Calu3 (cell line): ENCODE results near the gene WSCD2. TPM values are rescaled to one million over a fixed set of nuclear protein-coding genes. Genes with fewer than 3 reads are reported as not detected.

Experiments
- BruUV-seq: library from RNA; stranded (reverse); fragments of 400-500 nt; replicated peaks from 2 replicates; lab custom pipeline; 2021; lab: Mats Ljungman, UMichigan
- CTCF ChIA-PET: fragments of 300-600 bp; sonication (Branson Sonifier 250); formaldehyde crosslinking; loops from one replicate; lab custom pipeline; 2022; ENCODE audit warnings: antibody characterized with exemption; lab: Charles Lee
- DNase-seq: peaks from one replicate; pipeline ENCODE4 v3.0.0; 2022
- H3K27ac Mint-ChIP-seq: one replicate; pipeline ENCODE4 v1.8.0; 2022; ENCODE audit warnings: mixed read lengths; ENCODE audit not compliant: unreplicated experiment
- H3K27me3 Mint-ChIP-seq: one replicate; pipeline ENCODE4 v1.8.0; 2022; ENCODE audit warnings: mixed read lengths; ENCODE audit not compliant: unreplicated experiment
- H3K36me3 Mint-ChIP-seq: one replicate; pipeline ENCODE4 v1.8.0; 2022; ENCODE audit warnings: mild to moderate bottlenecking, moderate library complexity, mixed read lengths; ENCODE audit not compliant: insufficient read depth, unreplicated experiment
- H3K4me1 Mint-ChIP-seq: one replicate; pipeline ENCODE4 v1.8.0; 2022; ENCODE audit warnings: mild to moderate bottlenecking, low read depth, mixed read lengths; ENCODE audit not compliant: unreplicated experiment
- H3K4me3 Mint-ChIP-seq: one replicate; pipeline ENCODE4 v1.8.0; 2022; ENCODE audit warnings: mild to moderate bottlenecking, low read depth, moderate library complexity, mixed read lengths; ENCODE audit not compliant: unreplicated experiment
- H3K9me3 Mint-ChIP-seq: one replicate; pipeline ENCODE4 v1.8.0; 2022; ENCODE audit warnings: low read depth, mixed read lengths; ENCODE audit not compliant: unreplicated experiment
- intact Hi-C: fragments of 100-400 bp; cut with micrococcal nuclease; formaldehyde crosslinking; loops from one replicate; pipeline ENCODE4 v1.10.0; 2022; ENCODE audit not compliant: unreplicated experiment
- total RNA-seq: library from RNA; stranded (reverse); gene quantifications from 2 replicates; pipeline ENCODE4 v1.2.3, GENCODE V29; 2022
- TF ChIP-seq, protein P1 (sequence below): fragments of 200-600 bp; IDR thresholded peaks from one replicate; pipeline ENCODE4 v1.8.0; 2022; ENCODE audit warnings: antibody characterized with exemption; ENCODE audit not compliant: unreplicated experiment

WSCD2 gene
- total RNA-seq, 1 experiment from 2014 or later: not detected

DNA sequence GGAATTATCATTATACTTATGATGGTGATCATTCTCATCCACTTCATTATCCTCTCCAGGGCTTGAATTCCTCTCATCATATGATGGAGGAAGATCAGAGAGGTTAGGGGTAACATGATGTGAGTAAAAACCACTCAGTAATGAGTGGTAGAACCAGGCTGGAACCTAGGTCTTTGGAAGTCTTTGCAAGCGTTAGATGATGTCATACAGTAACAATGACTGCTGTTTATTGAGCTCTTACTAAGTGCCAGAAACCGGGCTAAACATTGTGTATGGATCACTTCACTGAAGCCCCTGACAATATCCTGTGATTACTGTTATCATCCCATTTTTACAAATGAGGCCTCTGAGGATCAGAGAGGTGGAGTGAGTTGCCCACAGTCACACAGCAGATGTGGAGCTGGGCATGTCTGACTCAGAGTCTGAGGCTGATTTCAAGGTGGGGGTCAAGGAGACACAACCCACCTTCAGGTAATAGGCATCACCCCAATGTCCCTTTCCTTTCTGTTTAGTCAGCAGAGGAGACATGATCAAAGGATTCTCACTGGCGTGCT is 19.5 kb downstream of the WSCD2 start:
- TF ChIP-seq, protein P1, sequence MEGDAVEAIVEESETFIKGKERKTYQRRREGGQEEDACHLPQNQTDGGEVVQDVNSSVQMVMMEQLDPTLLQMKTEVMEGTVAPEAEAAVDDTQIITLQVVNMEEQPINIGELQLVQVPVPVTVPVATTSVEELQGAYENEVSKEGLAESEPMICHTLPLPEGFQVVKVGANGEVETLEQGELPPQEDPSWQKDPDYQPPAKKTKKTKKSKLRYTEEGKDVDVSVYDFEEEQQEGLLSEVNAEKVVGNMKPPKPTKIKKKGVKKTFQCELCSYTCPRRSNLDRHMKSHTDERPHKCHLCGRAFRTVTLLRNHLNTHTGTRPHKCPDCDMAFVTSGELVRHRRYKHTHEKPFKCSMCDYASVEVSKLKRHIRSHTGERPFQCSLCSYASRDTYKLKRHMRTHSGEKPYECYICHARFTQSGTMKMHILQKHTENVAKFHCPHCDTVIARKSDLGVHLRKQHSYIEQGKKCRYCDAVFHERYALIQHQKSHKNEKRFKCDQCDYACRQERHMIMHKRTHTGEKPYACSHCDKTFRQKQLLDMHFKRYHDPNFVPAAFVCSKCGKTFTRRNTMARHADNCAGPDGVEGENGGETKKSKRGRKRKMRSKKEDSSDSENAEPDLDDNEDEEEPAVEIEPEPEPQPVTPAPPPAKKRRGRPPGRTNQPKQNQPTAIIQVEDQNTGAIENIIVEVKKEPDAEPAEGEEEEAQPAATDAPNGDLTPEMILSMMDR: no peak
- intact Hi-C loops: no loop called here
- no peak overlapping the region for H3K27ac Mint-ChIP-seq
- no peaks in the 10 kb centered on the region for H3K36me3 Mint-ChIP-seq
- no peaks in the 10 kb centered on the region for H3K4me1 Mint-ChIP-seq
- H3K9me3 Mint-ChIP-seq: no peaks in the 10 kb centered on the region
- CTCF ChIA-PET: no interaction called here
- H3K27me3 Mint-ChIP-seq: peaks cover 86% of the 10 kb centered on the region
- no peak overlapping the region for H3K4me3 Mint-ChIP-seq
- no peak for DNase-seq
- BruUV-seq: no TSS peak

DNA sequence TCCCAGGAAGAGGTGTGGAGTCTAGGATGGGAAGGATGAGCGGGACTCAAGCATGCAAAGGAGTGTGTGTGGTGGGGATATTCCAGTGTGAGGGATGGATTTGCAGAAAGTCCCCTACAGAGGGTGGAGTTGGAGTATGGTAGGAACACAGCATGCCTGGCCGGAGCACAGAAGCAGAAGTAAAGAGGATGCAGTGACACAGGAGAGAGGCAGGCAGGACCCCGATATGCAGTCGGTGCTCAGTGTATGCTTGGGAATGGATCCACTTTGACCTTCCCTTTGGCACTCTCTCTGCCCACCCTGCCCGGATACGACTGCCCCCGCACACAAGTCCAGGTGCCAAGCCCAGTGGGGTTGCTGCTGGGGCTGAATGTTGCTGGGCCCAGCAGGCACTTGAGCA is 21.3 kb downstream of the WSCD2 start:
- Mint-ChIP-seq H3K4me3 (no peak overlapping the region), H3K4me1 (no peaks in the 10 kb centered on the region), H3K27me3 (peaks cover 94% of the 10 kb centered on the region), H3K9me3 (no peaks in the 10 kb centered on the region), H3K36me3 (no peaks in the 10 kb centered on the region), H3K27ac (no peak overlapping the region)
- TF ChIP-seq, protein P1: no peak
- CTCF ChIA-PET: no interaction called here
- DNase-seq: no peak
- intact Hi-C loops: no loop called here
- BruUV-seq: no TSS peak

DNA sequence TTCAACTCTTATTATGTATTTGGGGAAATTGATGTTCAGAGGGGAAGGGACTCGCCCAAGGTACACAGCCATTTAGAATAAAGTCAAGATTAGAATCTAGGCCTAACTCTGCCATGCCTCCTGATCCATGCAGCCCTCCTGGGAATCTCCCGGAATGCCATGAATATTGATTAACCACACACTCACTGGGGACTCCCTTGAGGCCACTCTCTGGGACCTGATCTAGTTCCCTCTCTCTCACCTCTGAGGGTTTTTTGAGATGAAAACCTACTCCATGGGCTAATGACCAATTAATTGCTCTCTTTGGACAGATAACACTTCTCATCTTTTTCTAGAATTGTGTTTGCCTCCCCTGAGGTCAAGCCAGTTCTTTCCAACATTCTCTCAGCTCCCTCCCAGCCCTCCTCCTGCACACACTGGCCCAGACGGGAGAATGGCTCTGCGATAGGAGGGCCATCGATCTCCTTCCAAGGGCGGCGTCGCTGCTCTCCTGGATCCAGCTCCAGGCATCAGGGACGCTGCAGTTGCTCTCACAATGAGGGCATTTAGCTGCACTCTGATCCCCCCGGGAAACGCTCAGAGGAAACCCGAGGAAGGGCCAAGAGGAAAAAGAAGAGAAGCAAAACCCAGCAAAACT is 22.6 kb downstream of the WSCD2 start:
- intact Hi-C loops: no loop called here
- H3K4me1 Mint-ChIP-seq: no peaks in the 10 kb centered on the region

DNA sequence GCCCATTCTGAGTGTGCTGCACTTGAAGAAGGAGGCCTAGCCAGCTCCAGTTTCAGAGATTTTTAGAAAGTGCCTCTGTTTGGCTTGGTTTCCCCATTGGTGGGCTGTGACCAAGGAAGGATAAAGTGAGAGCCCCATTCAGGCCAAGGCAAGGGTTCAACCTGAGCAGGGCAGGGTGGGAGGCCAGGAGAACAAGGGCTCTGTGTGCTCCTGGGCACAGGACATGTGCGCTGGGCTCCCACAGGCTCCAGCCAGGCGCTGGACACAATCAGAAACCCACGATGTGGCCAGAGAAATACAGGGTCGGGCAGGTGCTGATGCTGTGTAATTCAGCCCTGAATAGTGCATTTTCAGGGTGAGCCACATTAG is 23.1 kb downstream of the WSCD2 start:
- Mint-ChIP-seq H3K27me3 (peaks cover 86% of the 10 kb centered on the region), H3K36me3 (no peaks in the 10 kb centered on the region), H3K4me1 (no peaks in the 10 kb centered on the region), H3K9me3 (no peaks in the 10 kb centered on the region), H3K27ac (no peak overlapping the region), H3K4me3 (no peak overlapping the region)
- BruUV-seq: no TSS peak
- DNase-seq: no peak
- CTCF ChIA-PET: interaction anchor here (0.6 kb wide), 1 partner anchor 38 kb away, joined by 4 read pairs; no protein-coding TSS in a partner anchor
- TF ChIP-seq, protein P1: no peak
- intact Hi-C loops: no loop called here

More for the DNA sequence above, 22.6 kb downstream of the WSCD2 start:
- no peak overlapping the region for H3K27ac Mint-ChIP-seq
- H3K27me3 Mint-ChIP-seq: peaks cover 86% of the 10 kb centered on the region
- no peak overlapping the region for H3K4me3 Mint-ChIP-seq
- TF ChIP-seq, protein P1: no peak
- H3K9me3 Mint-ChIP-seq: no peaks in the 10 kb centered on the region
- CTCF ChIA-PET: interaction anchor here (0.6 kb wide), 1 partner anchor 37 kb away, joined by 4 read pairs; no protein-coding TSS in a partner anchor
- H3K36me3 Mint-ChIP-seq: no peaks in the 10 kb centered on the region
- no peak for DNase-seq
- BruUV-seq: no TSS peak
